ENCODE data around the gene GIT2. TPM values are rescaled to one million over a fixed set of nuclear protein-coding genes. Genes with fewer than 3 reads are reported as not detected.

GIT2 gene
- total RNA-seq, 1 donor from 2014 or later, result 89.1 TPM

- no peak for TF ChIP-seq CTCF (IDR thresholded peaks at IDR 0.05; ENCODE audit: unreplicated experiment)
- peaks cover 19% of the 10 kb centered on the region for H3K4me1 Mint-ChIP-seq (ENCODE audit: unreplicated experiment)
- no peak for DNase-seq (ENCODE audit: low spot score)
- H3K9me3 Mint-ChIP-seq (ENCODE audit: unreplicated experiment), result no peaks in the 10 kb centered on the region
- peaks cover 3% of the 10 kb centered on the region for H3K27me3 Mint-ChIP-seq (ENCODE audit: unreplicated experiment)
- no peak overlapping the region for H3K27ac Mint-ChIP-seq (ENCODE audit: unreplicated experiment)
- peaks cover 72% of the 10 kb centered on the region for H3K36me3 Mint-ChIP-seq (ENCODE audit: low read depth, unreplicated experiment)
- peak overlapping the region; percentile 69 for H3K4me3 Mint-ChIP-seq (ENCODE audit: unreplicated experiment)
Measured at GRCh38 chr12:109916045-109916444, 80.1 kb downstream of the GIT2 start.

GRCh38 chr12:109915171-109916040, 80.8 kb downstream of the GIT2 start:
- H3K36me3 Mint-ChIP-seq (ENCODE audit: low read depth, unreplicated experiment), result peaks cover 72% of the 10 kb centered on the region
- H3K4me1 Mint-ChIP-seq (ENCODE audit: unreplicated experiment), result peaks cover 21% of the 10 kb centered on the region
- no peak for TF ChIP-seq CTCF (IDR thresholded peaks at IDR 0.05; ENCODE audit: unreplicated experiment)

GRCh38 chr12:109914461-109914860, 81.7 kb downstream of the GIT2 start:
- DNase-seq (ENCODE audit: low spot score), result no peak
- H3K9me3 Mint-ChIP-seq (ENCODE audit: unreplicated experiment), result no peaks in the 10 kb centered on the region
- H3K4me3 Mint-ChIP-seq (ENCODE audit: unreplicated experiment), result peak overlapping the region; percentile 50
- H3K36me3 Mint-ChIP-seq (ENCODE audit: low read depth, unreplicated experiment), result peaks cover 64% of the 10 kb centered on the region
- no peak for TF ChIP-seq CTCF (IDR thresholded peaks at IDR 0.05; ENCODE audit: unreplicated experiment)
- H3K27ac Mint-ChIP-seq (ENCODE audit: unreplicated experiment), result no peak overlapping the region
- peaks cover 3% of the 10 kb centered on the region for H3K27me3 Mint-ChIP-seq (ENCODE audit: unreplicated experiment)
- peaks cover 21% of the 10 kb centered on the region for H3K4me1 Mint-ChIP-seq (ENCODE audit: unreplicated experiment)

More at GRCh38 chr12:109915171-109916040, 80.8 kb downstream of the GIT2 start:
- Mint-ChIP-seq H3K9me3 (ENCODE audit: unreplicated experiment) (no peaks in the 10 kb centered on the region), H3K4me3 (ENCODE audit: unreplicated experiment) (peak overlapping the region; percentile 69), H3K27me3 (ENCODE audit: unreplicated experiment) (peaks cover 3% of the 10 kb centered on the region), H3K27ac (ENCODE audit: unreplicated experiment) (no peak overlapping the region)
- no peak for DNase-seq (ENCODE audit: low spot score)

- Mint-ChIP-seq H3K4me3 (ENCODE audit: unreplicated experiment) (no peak overlapping the region), H3K27me3 (ENCODE audit: unreplicated experiment) (peaks cover 2% of the 10 kb centered on the region), H3K27ac (ENCODE audit: unreplicated experiment) (no peak overlapping the region), H3K9me3 (ENCODE audit: unreplicated experiment) (no peaks in the 10 kb centered on the region), H3K36me3 (ENCODE audit: low read depth, unreplicated experiment) (peaks cover 74% of the 10 kb centered on the region), H3K4me1 (ENCODE audit: unreplicated experiment) (peaks cover 21% of the 10 kb centered on the region)
- DNase-seq (ENCODE audit: low spot score), result no peak
- TF ChIP-seq CTCF (IDR thresholded peaks at IDR 0.05; ENCODE audit: unreplicated experiment), result no peak
Measured at GRCh38 chr12:109912855-109913321, 83.3 kb downstream of the GIT2 start.

- no peak overlapping the region for H3K27ac Mint-ChIP-seq (ENCODE audit: unreplicated experiment)
- H3K4me3 Mint-ChIP-seq (ENCODE audit: unreplicated experiment), result peak overlapping the region; percentile 32
- no peaks in the 10 kb centered on the region for H3K9me3 Mint-ChIP-seq (ENCODE audit: unreplicated experiment)
- H3K4me1 Mint-ChIP-seq (ENCODE audit: unreplicated experiment), result peaks cover 19% of the 10 kb centered on the region
- peaks cover 69% of the 10 kb centered on the region for H3K36me3 Mint-ChIP-seq (ENCODE audit: low read depth, unreplicated experiment)
- peaks cover 3% of the 10 kb centered on the region for H3K27me3 Mint-ChIP-seq (ENCODE audit: unreplicated experiment)
- TF ChIP-seq CTCF (IDR thresholded peaks at IDR 0.05; ENCODE audit: unreplicated experiment), result peak; percentile 55
- DNase-seq (ENCODE audit: low spot score), result peak; percentile 81
Measured at GRCh38 chr12:109910969-109911348, 85.2 kb downstream of the GIT2 start.
